HepG2 (cell line): ENCODE results near the gene TUBG2. TPM values are rescaled to one million over a fixed set of nuclear protein-coding genes. Genes with fewer than 3 reads are reported as not detected.

Source experiments
- AGO1 ChIP-seq: fragments of 200-400 bp; formaldehyde crosslinking; IDR thresholded peaks from 2 replicates; pipeline ENCODE4 v1.6.1; 2017; ENCODE audit warnings: mild to moderate bottlenecking, low read depth, low read length, moderate library complexity; ENCODE audit not compliant: poor library complexity, severe bottlenecking
- ARHGAP35 ChIP-seq: sonication (generic); formaldehyde crosslinking; IDR thresholded peaks from 2 replicates; pipeline ENCODE4 v1.9.0; 2022; ENCODE audit warnings: mild to moderate bottlenecking, inconsistent platforms, moderate library complexity, missing genetic modification reagents, borderline replicate concordance
- CC2D1A ChIP-seq: sonication (generic); formaldehyde crosslinking; IDR thresholded peaks from 2 replicates; pipeline ENCODE4 v1.8.1; 2023; ENCODE audit warnings: mild to moderate bottlenecking, missing genetic modification reagents
- GABPA ChIP-seq, 2 experiments: IDR thresholded peaks; 2 replicates each; pipeline ENCODE4 v1.6.1; 2011 to 2016; ENCODE audit warnings: low read depth in 2 of 2, low read length in 1 of 2, missing biosample characterization in 1 of 2, missing genetic modification characterization in 1 of 2
- KLF11 ChIP-seq: IDR thresholded peaks from 2 replicates; pipeline ENCODE4 v1.6.1; 2016; ENCODE audit warnings: missing compliant biosample characterization
- NR2F1 ChIP-seq, 2 experiments: fragments of 450-650 bp in 1 of 2; formaldehyde crosslinking in 1 of 2; IDR thresholded peaks; 2 replicates each; pipeline versions ENCODE4 v1.5.0 to v1.6.1; 2016 to 2020; ENCODE audit warnings: mild to moderate bottlenecking in 1 of 2, missing compliant biosample characterization in 1 of 2, missing genetic modification reagents in 1 of 2, moderate library complexity in 1 of 2
- NR2F2 ChIP-seq: IDR thresholded peaks from 2 replicates; pipeline ENCODE4 v1.6.1; 2012; ENCODE audit warnings: low read depth, inconsistent platforms, borderline replicate concordance
- PCBP2 ChIP-seq: fragments of 200-400 bp; formaldehyde crosslinking; optimal IDR thresholded peaks from 2 replicates; pipeline ENCODE3; 2018; ENCODE audit warnings: low read length, low read depth; ENCODE audit not compliant: poor library complexity, severe bottlenecking
- PHF21A ChIP-seq: sonication (generic); formaldehyde crosslinking; IDR thresholded peaks from 2 replicates; pipeline ENCODE4 v1.5.0; 2020; ENCODE audit warnings: mild to moderate bottlenecking, missing genetic modification reagents
- SMARCC2 ChIP-seq: fragments of 450-650 bp; IDR thresholded peaks from 2 replicates; pipeline ENCODE4 v1.6.1; 2017; ENCODE audit warnings: antibody characterized with exemption, mild to moderate bottlenecking
- TBX2 ChIP-seq: sonication (generic); formaldehyde crosslinking; IDR thresholded peaks from 2 replicates; pipeline ENCODE4 v1.5.0; 2020; ENCODE audit warnings: missing genetic modification reagents, mild to moderate bottlenecking, borderline replicate concordance
- ZNF263 ChIP-seq: sonication (generic); formaldehyde crosslinking; IDR thresholded peaks from 2 replicates; pipeline ENCODE4 v1.4.0; 2020; ENCODE audit warnings: missing genetic modification reagents
- ZNF292 ChIP-seq: sonication (generic); formaldehyde crosslinking; IDR thresholded peaks from 2 replicates; pipeline ENCODE4 v1.8.1; 2022; ENCODE audit warnings: mild to moderate bottlenecking, low read depth, missing genetic modification reagents, borderline replicate concordance
- ZNF350 ChIP-seq: sonication (generic); formaldehyde crosslinking; IDR thresholded peaks from 2 replicates; pipeline ENCODE4 v1.4.0; 2020; ENCODE audit warnings: mild to moderate bottlenecking, low read depth, missing genetic modification reagents, borderline replicate concordance
- ZNF430 ChIP-seq: sonication (generic); formaldehyde crosslinking; IDR thresholded peaks from 2 replicates; pipeline ENCODE4 v1.9.0; 2021; ENCODE audit warnings: mild to moderate bottlenecking, missing genetic modification reagents
- polyA plus RNA-seq, 8 experiments: library from polyadenylated mRNA; depleted of rRNA in 3 of 8; stranded (reverse) in 7 of 8; unstranded in 1 of 8; fragments of >200 nt; fragmentation: Illumina TruSeq in 4 of 8; extraction: Trizol in 4 of 8; gene quantifications; 2 replicates each; pipeline versions ENCODE4 v1.2.1 to v1.2.3, GENCODE V29; 2011 to 2016; ENCODE audit warnings: low read depth in 4 of 8, missing spikeins in 1 of 8, mixed read lengths in 1 of 8; ENCODE audit not compliant: insufficient read depth in 1 of 8
- total RNA-seq, 5 experiments: library from RNA; depleted of rRNA; stranded (reverse); fragments of >200 nt; fragmentation: Illumina TruSeq; extraction: Trizol; gene quantifications; 2 replicates each; pipeline ENCODE4 v1.2.3, GENCODE V29; 2016; ENCODE audit warnings: low read depth in 1 of 5
- TF ChIP-seq, protein P1 (sequence below): sonication (generic); formaldehyde crosslinking; IDR thresholded peaks from 2 replicates; pipeline ENCODE4 v1.8.1; 2023; ENCODE audit warnings: mild to moderate bottlenecking, missing genetic modification reagents
- TF ChIP-seq, protein P2 (sequence below): sonication (generic); formaldehyde crosslinking; IDR thresholded peaks from 2 replicates; pipeline ENCODE4 v1.5.0; 2020; ENCODE audit warnings: mild to moderate bottlenecking, missing genetic modification reagents, borderline replicate concordance

The TUBG2 gene
- total and polyA plus RNA-seq, 2 of the 13 experiments (the other 11 are each of a cell fraction or from before 2014, with no cell fraction given) = 16.0 to 42.3 TPM

DNA sequence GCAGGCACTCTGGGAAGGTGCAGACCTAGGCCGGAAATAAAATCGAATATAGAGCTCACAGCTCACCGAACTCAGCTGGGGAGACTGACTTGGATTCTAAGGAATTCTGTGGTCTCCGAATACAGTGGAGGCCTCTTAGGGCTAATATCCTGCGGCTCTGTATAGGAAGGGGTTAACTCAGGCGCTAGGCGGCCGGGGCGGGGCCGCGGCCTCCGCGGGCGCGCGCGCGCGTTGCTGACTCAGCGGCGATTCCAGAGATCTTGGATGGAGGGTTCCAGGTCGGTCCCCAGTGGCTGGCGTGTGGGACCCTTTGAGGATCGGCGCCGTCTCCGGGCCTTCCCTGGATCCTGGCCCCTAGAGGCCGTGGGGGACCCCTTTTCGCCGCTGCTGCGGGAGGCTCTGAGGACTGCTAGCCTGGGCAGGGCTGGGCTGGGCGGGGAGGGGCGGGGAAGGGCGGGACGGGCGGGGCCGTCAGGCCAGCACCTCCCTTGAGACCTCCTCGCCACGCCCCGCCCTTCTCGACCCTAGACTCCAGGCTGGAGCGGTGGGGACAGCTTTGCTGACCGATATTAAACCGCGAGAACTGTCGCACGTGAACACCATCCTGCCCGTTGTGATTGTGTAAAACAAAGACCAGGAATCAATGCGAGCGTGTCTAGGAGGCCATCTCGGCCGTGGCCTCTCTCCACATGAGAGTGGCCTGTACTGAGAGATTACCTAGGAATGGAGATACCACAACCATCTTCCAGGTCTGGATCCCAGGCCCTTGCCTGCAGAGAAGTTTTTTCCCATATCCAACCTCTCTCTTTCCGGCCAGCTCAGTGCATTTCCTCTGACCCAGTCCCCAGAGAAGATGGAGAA lies 19.1 kb downstream of the TUBG2 start (continued):
- TF ChIP-seq TBX2 (CRISPR knock-in tag) = peak; percentile 74
- TF ChIP-seq, protein P1, sequence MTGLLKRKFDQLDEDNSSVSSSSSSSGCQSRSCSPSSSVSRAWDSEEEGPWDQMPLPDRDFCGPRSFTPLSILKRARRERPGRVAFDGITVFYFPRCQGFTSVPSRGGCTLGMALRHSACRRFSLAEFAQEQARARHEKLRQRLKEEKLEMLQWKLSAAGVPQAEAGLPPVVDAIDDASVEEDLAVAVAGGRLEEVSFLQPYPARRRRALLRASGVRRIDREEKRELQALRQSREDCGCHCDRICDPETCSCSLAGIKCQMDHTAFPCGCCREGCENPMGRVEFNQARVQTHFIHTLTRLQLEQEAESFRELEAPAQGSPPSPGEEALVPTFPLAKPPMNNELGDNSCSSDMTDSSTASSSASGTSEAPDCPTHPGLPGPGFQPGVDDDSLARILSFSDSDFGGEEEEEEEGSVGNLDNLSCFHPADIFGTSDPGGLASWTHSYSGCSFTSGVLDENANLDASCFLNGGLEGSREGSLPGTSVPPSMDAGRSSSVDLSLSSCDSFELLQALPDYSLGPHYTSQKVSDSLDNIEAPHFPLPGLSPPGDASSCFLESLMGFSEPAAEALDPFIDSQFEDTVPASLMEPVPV (CRISPR knock-in tag) = peak; percentile 60; the same call in 1 of the 2 replicates
- no peak for TF ChIP-seq ZNF263 (CRISPR knock-in tag)
- no peak for TF ChIP-seq GABPA (IDR thresholded peaks at IDR 0.05; ENCODE audit: low read depth, low read length)
- TF ChIP-seq GABPA (CRISPR knock-in tag; IDR thresholded peaks at IDR 0.05; ENCODE audit: low read depth) = peak; percentile 45; the same call in 1 of the 2 replicates
- peak; percentile 65; the same call in 1 of the 2 replicates for TF ChIP-seq PHF21A (CRISPR knock-in tag)
- peak; percentile 74 for TF ChIP-seq ZNF430
- no peak for TF ChIP-seq ARHGAP35 (CRISPR knock-in tag)
- TF ChIP-seq AGO1 = no peak
- TF ChIP-seq KLF11 (CRISPR knock-in tag) = no peak
- peak; percentile 49; the same call in 1 of the 2 replicates for TF ChIP-seq NR2F2
- TF ChIP-seq ZNF292 = peak; percentile 30; the same call in 1 of the 2 replicates
- no peak for TF ChIP-seq SMARCC2
- peak in 1 of 2 experiments; percentile 25; a peak in 1 of 4 replicates for TF ChIP-seq NR2F1 (CRISPR knock-in tag; IDR thresholded peaks at IDR 0.05)
- no peak for TF ChIP-seq CC2D1A (CRISPR knock-in tag)
- TF ChIP-seq, protein P2, sequence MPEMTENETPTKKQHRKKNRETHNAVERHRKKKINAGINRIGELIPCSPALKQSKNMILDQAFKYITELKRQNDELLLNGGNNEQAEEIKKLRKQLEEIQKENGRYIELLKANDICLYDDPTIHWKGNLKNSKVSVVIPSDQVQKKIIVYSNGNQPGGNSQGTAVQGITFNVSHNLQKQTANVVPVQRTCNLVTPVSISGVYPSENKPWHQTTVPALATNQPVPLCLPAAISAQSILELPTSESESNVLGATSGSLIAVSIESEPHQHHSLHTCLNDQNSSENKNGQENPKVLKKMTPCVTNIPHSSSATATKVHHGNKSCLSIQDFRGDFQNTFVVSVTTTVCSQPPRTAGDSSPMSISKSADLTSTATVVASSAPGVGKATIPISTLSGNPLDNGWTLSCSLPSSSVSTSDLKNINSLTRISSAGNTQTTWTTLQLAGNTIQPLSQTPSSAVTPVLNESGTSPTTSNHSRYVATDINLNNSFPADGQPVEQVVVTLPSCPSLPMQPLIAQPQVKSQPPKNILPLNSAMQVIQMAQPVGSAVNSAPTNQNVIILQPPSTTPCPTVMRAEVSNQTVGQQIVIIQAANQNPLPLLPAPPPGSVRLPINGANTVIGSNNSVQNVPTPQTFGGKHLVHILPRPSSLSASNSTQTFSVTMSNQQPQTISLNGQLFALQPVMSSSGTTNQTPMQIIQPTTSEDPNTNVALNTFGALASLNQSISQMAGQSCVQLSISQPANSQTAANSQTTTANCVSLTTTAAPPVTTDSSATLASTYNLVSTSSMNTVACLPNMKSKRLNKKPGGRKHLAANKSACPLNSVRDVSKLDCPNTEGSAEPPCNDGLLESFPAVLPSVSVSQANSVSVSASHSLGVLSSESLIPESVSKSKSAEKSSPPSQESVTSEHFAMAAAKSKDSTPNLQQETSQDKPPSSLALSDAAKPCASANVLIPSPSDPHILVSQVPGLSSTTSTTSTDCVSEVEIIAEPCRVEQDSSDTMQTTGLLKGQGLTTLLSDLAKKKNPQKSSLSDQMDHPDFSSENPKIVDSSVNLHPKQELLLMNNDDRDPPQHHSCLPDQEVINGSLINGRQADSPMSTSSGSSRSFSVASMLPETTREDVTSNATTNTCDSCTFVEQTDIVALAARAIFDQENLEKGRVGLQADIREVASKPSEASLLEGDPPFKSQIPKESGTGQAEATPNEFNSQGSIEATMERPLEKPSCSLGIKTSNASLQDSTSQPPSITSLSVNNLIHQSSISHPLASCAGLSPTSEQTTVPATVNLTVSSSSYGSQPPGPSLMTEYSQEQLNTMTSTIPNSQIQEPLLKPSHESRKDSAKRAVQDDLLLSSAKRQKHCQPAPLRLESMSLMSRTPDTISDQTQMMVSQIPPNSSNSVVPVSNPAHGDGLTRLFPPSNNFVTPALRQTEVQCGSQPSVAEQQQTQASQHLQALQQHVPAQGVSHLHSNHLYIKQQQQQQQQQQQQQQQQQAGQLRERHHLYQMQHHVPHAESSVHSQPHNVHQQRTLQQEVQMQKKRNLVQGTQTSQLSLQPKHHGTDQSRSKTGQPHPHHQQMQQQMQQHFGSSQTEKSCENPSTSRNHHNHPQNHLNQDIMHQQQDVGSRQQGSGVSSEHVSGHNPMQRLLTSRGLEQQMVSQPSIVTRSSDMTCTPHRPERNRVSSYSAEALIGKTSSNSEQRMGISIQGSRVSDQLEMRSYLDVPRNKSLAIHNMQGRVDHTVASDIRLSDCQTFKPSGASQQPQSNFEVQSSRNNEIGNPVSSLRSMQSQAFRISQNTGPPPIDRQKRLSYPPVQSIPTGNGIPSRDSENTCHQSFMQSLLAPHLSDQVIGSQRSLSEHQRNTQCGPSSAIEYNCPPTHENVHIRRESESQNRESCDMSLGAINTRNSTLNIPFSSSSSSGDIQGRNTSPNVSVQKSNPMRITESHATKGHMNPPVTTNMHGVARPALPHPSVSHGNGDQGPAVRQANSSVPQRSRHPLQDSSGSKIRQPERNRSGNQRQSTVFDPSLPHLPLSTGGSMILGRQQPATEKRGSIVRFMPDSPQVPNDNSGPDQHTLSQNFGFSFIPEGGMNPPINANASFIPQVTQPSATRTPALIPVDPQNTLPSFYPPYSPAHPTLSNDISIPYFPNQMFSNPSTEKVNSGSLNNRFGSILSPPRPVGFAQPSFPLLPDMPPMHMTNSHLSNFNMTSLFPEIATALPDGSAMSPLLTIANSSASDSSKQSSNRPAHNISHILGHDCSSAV (CRISPR knock-in tag) = no peak
- no peak for TF ChIP-seq PCBP2
- peak; percentile 56; the same call in 1 of the 2 replicates for TF ChIP-seq ZNF350
